Naive thymus-derived CD4-positive, alpha-beta T cell (primary cell): ENCODE measurements around the gene TMEM151B. TPM values are rescaled to one million over a fixed set of nuclear protein-coding genes. Genes with fewer than 3 reads are reported as not detected.

Experiments used
- ATAC-seq: fragments of 150-1000 bp; cut with Tn5 transposase; 2 replicates; pipeline ENCODE4 v1.10.0; 2021; ENCODE audit warnings: mild to moderate bottlenecking, moderate library complexity
- CTCF ChIA-PET: fragments of 350-600 bp; sonication (Branson Sonifier 250); formaldehyde crosslinking; loops from one replicate; lab custom pipeline; 2021; ENCODE audit warnings: antibody characterized with exemption; lab: Charles Lee
- POLR2A ChIA-PET: fragments of 350-600 bp; sonication (Branson Sonifier 250); formaldehyde crosslinking; loops from one replicate; lab custom pipeline; 2021; ENCODE audit warnings: antibody characterized with exemption, inconsistent platforms; lab: Charles Lee
- DNase-seq, 9 donors: peaks; one replicate each; pipeline versions ENCODE4 v3.0.0 to v3.0.0-alpha.2; 2020 to 2022; ENCODE audit warnings: mixed read lengths in 1 of 9
- H3K27ac ChIP-seq: one replicate; pipeline ENCODE4 v1.7.0; 2013; ENCODE audit warnings: mild to moderate bottlenecking, low read depth, low read length, moderate library complexity
- H3K27me3 ChIP-seq, 2 donors: one replicate each; pipeline ENCODE4 v1.7.0; 2013; ENCODE audit warnings: low read length in 2 of 2, mild to moderate bottlenecking in 2 of 2, moderate library complexity in 2 of 2; ENCODE audit not compliant: control insufficient read depth in 2 of 2, insufficient read depth in 2 of 2
- H3K36me3 ChIP-seq, 3 experiments: 1 replicate in 2 of 3; 2 replicates in 1 of 3; pipeline ENCODE4 v1.7.0; 2013; ENCODE audit warnings: low read length in 3 of 3, mild to moderate bottlenecking in 3 of 3, moderate library complexity in 1 of 3; ENCODE audit not compliant: insufficient read depth in 3 of 3, control insufficient read depth in 2 of 3
- H3K4me1 ChIP-seq, 2 donors: one replicate each; pipeline ENCODE4 v1.7.0; 2013; ENCODE audit warnings: low read length in 2 of 2, mild to moderate bottlenecking in 2 of 2, moderate library complexity in 1 of 2; ENCODE audit not compliant: control insufficient read depth in 2 of 2, insufficient read depth in 2 of 2
- H3K4me3 ChIP-seq: 2 replicates; pipeline ENCODE4 v1.7.0; 2013; ENCODE audit warnings: mild to moderate bottlenecking, low read length
- H3K9me3 ChIP-seq, 3 experiments: 1 replicate in 2 of 3; 2 replicates in 1 of 3; pipeline ENCODE4 v1.7.0; 2013; ENCODE audit warnings: low read length in 3 of 3; ENCODE audit not compliant: control insufficient read depth in 2 of 3
- H3K27ac Mint-ChIP-seq, 9 donors: one replicate each; pipeline ENCODE4 v1.8.0; 2020 to 2022; ENCODE audit warnings: mixed read lengths in 9 of 9, mild to moderate bottlenecking in 8 of 9, moderate library complexity in 5 of 9, inconsistent platforms in 2 of 9
- H3K27me3 Mint-ChIP-seq, 5 donors: one replicate each; pipeline ENCODE4 v1.8.0; 2021 to 2022; ENCODE audit warnings: mixed read lengths in 5 of 5, mild to moderate bottlenecking in 1 of 5
- H3K36me3 Mint-ChIP-seq, 5 donors: one replicate each; pipeline ENCODE4 v1.8.0; 2020 to 2022; ENCODE audit warnings: mixed read lengths in 5 of 5, mild to moderate bottlenecking in 3 of 5, inconsistent platforms in 1 of 5
- H3K4me1 Mint-ChIP-seq, 7 donors: one replicate each; pipeline ENCODE4 v1.8.0; 2020 to 2022; ENCODE audit warnings: mixed read lengths in 7 of 7, mild to moderate bottlenecking in 3 of 7, inconsistent platforms in 1 of 7
- H3K4me3 Mint-ChIP-seq, 10 donors: one replicate each; pipeline ENCODE4 v1.8.0; 2020 to 2022; ENCODE audit warnings: mild to moderate bottlenecking in 10 of 10, mixed read lengths in 10 of 10, moderate library complexity in 6 of 10, inconsistent platforms in 2 of 10
- H3K9me3 Mint-ChIP-seq, 11 donors: one replicate each; pipeline ENCODE4 v1.8.0; 2020 to 2022; ENCODE audit warnings: mixed read lengths in 11 of 11, mild to moderate bottlenecking in 4 of 11, inconsistent platforms in 1 of 11, moderate library complexity in 1 of 11
- intact Hi-C, 2 donors: fragments of 100-400 bp; cut with micrococcal nuclease; formaldehyde crosslinking; loops; one replicate each; pipeline ENCODE4 v1.15.1; 2023
- polyA plus RNA-seq, 2 donors: library from polyadenylated mRNA; unstranded; fragments of 300-500 nt; fragmentation: Illumina TruSeq; gene quantifications; one replicate each; pipeline ENCODE4 v1.2.3, GENCODE V29; 2021
- total RNA-seq, 6 experiments: library from RNA in 5 of 6; stranded (reverse) in 5 of 6; gene quantifications; 1 replicate in 5 of 6; 2 replicates in 1 of 6; pipeline ENCODE4 v1.2.3 and lab custom pipeline; 2021 to 2026

Gene TMEM151B
- total and polyA plus RNA-seq, 7 experiments from 2014 or later, result 0.22 TPM; not detected in 6

GRCh38 chr6:44227148-44227793, 43.0 kb upstream of the TMEM151B start:
- no peaks in the 10 kb centered on the region for H3K27me3 ChIP-seq
- POLR2A ChIA-PET, result interaction anchor here (1.2 kb wide), 1 partner anchor 9 kb away, joined by 3 read pairs; no protein-coding TSS in a partner anchor
- CTCF ChIA-PET, result interaction anchor here (0.6 to 0.9 kb wide), 2 partner anchors 10 to 468 kb away, joined by 3 read pairs; no protein-coding TSS in a partner anchor
- H3K4me1 Mint-ChIP-seq, result peaks cover 6 to 25% (median 13%) of the 10 kb centered on the region in 7 donors
- H3K36me3 ChIP-seq, result no peaks in the 10 kb centered on the region
- H3K9me3 Mint-ChIP-seq, result peaks cover 0 to 1% (median 0%) of the 10 kb centered on the region in 11 donors
- peaks cover 0 to 3% (median 0%) of the 10 kb centered on the region in 5 donors for H3K27me3 Mint-ChIP-seq
- H3K4me3 Mint-ChIP-seq, result no peak overlapping the region
- intact Hi-C loops, result no loop called here
- no peak overlapping the region for H3K27ac ChIP-seq
- peaks cover 12 to 15% of the 10 kb centered on the region in 2 donors for H3K4me1 ChIP-seq
- H3K36me3 Mint-ChIP-seq, result no peaks in the 10 kb centered on the region
- ATAC-seq, result no peak
- H3K9me3 ChIP-seq, result no peaks in the 10 kb centered on the region
- no peak overlapping the region for H3K4me3 ChIP-seq
- DNase-seq, result peak in 1 of 9 donors; percentile 6
- no peak overlapping the region for H3K27ac Mint-ChIP-seq

- ATAC-seq (no peak), DNase-seq (no peak)
- Mint-ChIP-seq H3K4me3 (no peak overlapping the region), H3K27me3 (peaks cover 0 to under 1% (median 0%) of the 10 kb centered on the region in 5 donors), H3K36me3 (no peaks in the 10 kb centered on the region), H3K4me1 (peaks cover 6 to 21% (median 9%) of the 10 kb centered on the region in 7 donors), H3K27ac (no peak overlapping the region), H3K9me3 (peaks cover 0 to 1% (median 0%) of the 10 kb centered on the region in 11 donors)
- intact Hi-C loops, result no loop called here
- POLR2A ChIA-PET, result interaction anchor here (1.2 kb wide), 1 partner anchor 8 kb away, joined by 3 read pairs; no protein-coding TSS in a partner anchor
- no peaks in the 10 kb centered on the region for H3K36me3 ChIP-seq
- H3K27ac ChIP-seq, result no peak overlapping the region
- H3K4me1 ChIP-seq, result peaks cover 7 to 8% of the 10 kb centered on the region in 2 donors
- CTCF ChIA-PET, result interaction anchor here (0.6 to 0.9 kb wide), 2 partner anchors 9 to 469 kb away, joined by 3 read pairs; no protein-coding TSS in a partner anchor
- no peaks in the 10 kb centered on the region for H3K9me3 ChIP-seq
- H3K4me3 ChIP-seq, result no peak overlapping the region
- no peaks in the 10 kb centered on the region for H3K27me3 ChIP-seq
These were observed 42.2 kb upstream of the TMEM151B start for GRCh38 chr6:44228031-44228430.

DNA sequence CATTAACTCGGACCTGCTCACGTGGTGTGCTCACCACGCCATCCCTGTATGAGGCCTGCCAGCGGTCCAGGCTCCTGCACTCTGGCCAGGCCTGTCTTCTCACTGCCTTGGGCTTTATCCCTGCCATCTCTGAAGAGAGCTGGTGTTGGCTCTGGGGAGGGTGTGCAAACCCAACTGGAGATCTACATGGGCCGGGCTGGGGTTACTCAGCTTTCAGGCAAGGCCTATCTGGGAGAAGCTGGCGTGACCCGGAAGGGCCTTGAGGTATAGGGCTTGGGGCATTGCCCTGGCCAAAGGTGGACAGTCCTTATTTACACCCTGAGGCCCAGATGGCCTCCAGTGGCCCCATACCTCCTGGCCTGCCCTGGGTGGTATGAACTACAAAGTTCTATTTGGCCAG, 41.8 kb upstream of the TMEM151B start:
- no peaks in the 10 kb centered on the region for H3K36me3 ChIP-seq
- peaks cover 6 to 7% of the 10 kb centered on the region in 2 donors for H3K4me1 ChIP-seq
- intact Hi-C loops, result no loop called here
- H3K36me3 Mint-ChIP-seq, result no peaks in the 10 kb centered on the region
- no peak overlapping the region for H3K27ac ChIP-seq
- no peak overlapping the region for H3K27ac Mint-ChIP-seq
- POLR2A ChIA-PET, result interaction anchor here (1.2 kb wide), 1 partner anchor 8 kb away, joined by 3 read pairs; no protein-coding TSS in a partner anchor
- CTCF ChIA-PET, result interaction anchor here (0.9 kb wide), 1 partner anchor 9 kb away, joined by 3 read pairs; no protein-coding TSS in a partner anchor
- H3K4me3 Mint-ChIP-seq, result peak overlapping the region in 1 of 10 donors; percentile 38
- no peaks in the 10 kb centered on the region for H3K27me3 ChIP-seq
- peaks cover 0 to 1% (median 0%) of the 10 kb centered on the region in 11 donors for H3K9me3 Mint-ChIP-seq
- H3K9me3 ChIP-seq, result no peaks in the 10 kb centered on the region
- H3K4me1 Mint-ChIP-seq, result peaks cover 6 to 22% (median 9%) of the 10 kb centered on the region in 7 donors
- H3K4me3 ChIP-seq, result no peak overlapping the region
- DNase-seq (peak in 1 of 9 donors; percentile 3), ATAC-seq (no peak)
- no peaks in the 10 kb centered on the region for H3K27me3 Mint-ChIP-seq

GRCh38 chr6:44228836-44229235, 41.4 kb upstream of the TMEM151B start:
- H3K27me3 Mint-ChIP-seq, result no peaks in the 10 kb centered on the region
- H3K9me3 ChIP-seq, result no peaks in the 10 kb centered on the region
- DNase-seq (no peak), ATAC-seq (no peak)
- no peaks in the 10 kb centered on the region for H3K36me3 Mint-ChIP-seq
- peaks cover 0 to 1% (median 0%) of the 10 kb centered on the region in 11 donors for H3K9me3 Mint-ChIP-seq
- H3K4me3 ChIP-seq, result no peak overlapping the region
- H3K27me3 ChIP-seq, result no peaks in the 10 kb centered on the region
- peak overlapping the region in 1 of 9 donors; percentile 36 for H3K27ac Mint-ChIP-seq
- intact Hi-C loops, result no loop called here
- H3K36me3 ChIP-seq, result no peaks in the 10 kb centered on the region
- peaks cover 6 to 26% (median 8%) of the 10 kb centered on the region in 7 donors for H3K4me1 Mint-ChIP-seq
- CTCF ChIA-PET, result no interaction called here
- H3K27ac ChIP-seq, result no peak overlapping the region
- peaks cover 6 to 7% of the 10 kb centered on the region in 2 donors for H3K4me1 ChIP-seq
- POLR2A ChIA-PET, result no interaction called here
- no peak overlapping the region for H3K4me3 Mint-ChIP-seq

DNA sequence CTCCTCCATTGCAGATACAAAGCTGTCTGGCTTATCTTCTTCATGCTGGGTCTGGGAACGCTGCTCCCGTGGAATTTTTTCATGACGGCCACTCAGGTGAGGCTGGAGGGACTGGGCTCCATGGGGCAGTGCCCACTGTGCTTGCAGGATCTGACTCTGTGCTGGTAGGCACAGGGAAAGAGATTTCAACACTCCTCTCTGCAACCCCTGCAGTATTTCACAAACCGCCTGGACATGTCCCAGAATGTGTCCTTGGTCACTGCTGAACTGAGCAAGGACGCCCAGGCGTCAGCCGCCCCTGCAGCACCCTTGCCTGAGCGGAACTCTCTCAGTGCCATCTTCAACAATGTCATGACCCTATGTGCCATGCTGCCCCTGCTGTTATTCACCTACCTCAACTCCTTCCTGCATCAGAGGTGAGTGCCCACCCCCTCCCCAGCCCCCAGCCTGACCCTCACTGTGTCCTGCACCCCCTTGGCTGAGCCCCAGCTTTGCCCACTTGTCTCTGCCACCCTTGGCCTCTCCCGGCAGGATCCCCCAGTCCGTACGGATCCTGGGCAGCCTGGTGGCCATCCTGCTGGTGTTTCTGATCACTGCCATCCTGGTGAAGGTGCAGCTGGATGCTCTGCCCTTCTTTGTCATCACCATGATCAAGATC, 40.7 kb upstream of the TMEM151B start:
- Mint-ChIP-seq H3K36me3 (no peaks in the 10 kb centered on the region), H3K4me1 (peaks cover under 1 to 19% (median 2%) of the 10 kb centered on the region in 7 donors), H3K27ac (no peak overlapping the region), H3K27me3 (no peaks in the 10 kb centered on the region), H3K4me3 (no peak overlapping the region), H3K9me3 (peaks cover 0 to 1% (median 0%) of the 10 kb centered on the region in 11 donors)
- H3K27me3 ChIP-seq, result no peaks in the 10 kb centered on the region
- CTCF ChIA-PET, result interaction anchor here (0.6 to 1.2 kb wide), 2 partner anchors 15 to 214 kb away, joined by 3 to 4 read pairs; no protein-coding TSS in a partner anchor
- ATAC-seq (no peak), DNase-seq (no peak)
- peaks cover under 1 to 1% of the 10 kb centered on the region in 2 donors for H3K4me1 ChIP-seq
- H3K36me3 ChIP-seq, result no peaks in the 10 kb centered on the region
- H3K9me3 ChIP-seq, result no peaks in the 10 kb centered on the region
- POLR2A ChIA-PET, result interaction anchor here (0.5 to 0.6 kb wide), 3 partner anchors 612 to 1955 kb away, joined by 3 to 4 read pairs (median 3); no protein-coding TSS in a partner anchor
- no peak overlapping the region for H3K4me3 ChIP-seq
- intact Hi-C loops, result no loop called here
- no peak overlapping the region for H3K27ac ChIP-seq

DNA sequence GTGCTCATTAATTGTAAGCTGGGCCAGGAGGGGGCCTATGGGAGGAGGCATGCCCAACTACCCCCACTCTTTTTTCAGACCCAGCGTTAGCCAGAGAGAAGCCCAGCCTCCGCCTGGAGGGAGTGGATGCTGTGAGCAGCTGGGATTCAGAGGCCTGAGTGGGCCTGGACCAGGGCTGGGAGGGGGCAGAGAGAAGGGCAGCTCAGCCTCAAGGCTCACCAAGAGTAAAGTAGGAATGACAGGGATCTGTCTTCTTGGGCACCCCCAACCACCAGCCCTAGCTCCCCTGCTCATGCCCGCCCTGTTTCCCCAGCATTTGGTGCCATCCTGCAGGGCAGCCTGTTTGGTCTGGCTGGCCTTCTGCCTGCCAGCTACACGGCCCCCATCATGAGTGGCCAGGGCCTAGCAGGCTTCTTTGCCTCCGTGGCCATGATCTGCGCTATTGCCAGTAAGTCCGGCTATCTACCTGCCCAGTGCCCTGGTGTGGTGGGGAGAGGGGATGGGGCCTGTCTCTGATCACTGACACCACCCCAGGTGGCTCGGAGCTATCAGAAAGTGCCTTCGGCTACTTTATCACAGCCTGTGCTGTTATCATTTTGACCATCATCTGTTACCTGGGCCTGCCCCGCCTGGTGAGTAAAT, 40.1 kb upstream of the TMEM151B start:
- H3K27me3 ChIP-seq, result no peaks in the 10 kb centered on the region
- H3K4me1 ChIP-seq, result no peaks in the 10 kb centered on the region
- Mint-ChIP-seq H3K4me1 (peaks cover 0 to 13% (median 0%) of the 10 kb centered on the region in 7 donors), H3K4me3 (no peak overlapping the region), H3K9me3 (peaks cover 0 to 1% (median 0%) of the 10 kb centered on the region in 11 donors), H3K27ac (no peak overlapping the region), H3K36me3 (no peaks in the 10 kb centered on the region), H3K27me3 (no peaks in the 10 kb centered on the region)
- no peak overlapping the region for H3K4me3 ChIP-seq
- intact Hi-C loops, result no loop called here
- ATAC-seq, result no peak
- H3K9me3 ChIP-seq, result no peaks in the 10 kb centered on the region
- no peak overlapping the region for H3K27ac ChIP-seq
- ChIA-PET POLR2A (interaction anchor here (0.5 to 0.6 kb wide), 3 partner anchors 612 to 1956 kb away, joined by 3 to 4 read pairs (median 3); no protein-coding TSS in a partner anchor), CTCF (interaction anchor here (0.6 to 1.2 kb wide), 3 partner anchors 15 to 214 kb away, joined by 3 to 4 read pairs (median 4); no protein-coding TSS in a partner anchor)
- no peak for DNase-seq
- H3K36me3 ChIP-seq, result no peaks in the 10 kb centered on the region
